Hepatocyte (in vitro differentiated cells): ENCODE measurements around the gene CCDC60. TPM values are rescaled to one million over a fixed set of nuclear protein-coding genes. Genes with fewer than 3 reads are reported as not detected.

Experiments used
- DNase-seq: peaks from one replicate; pipeline ENCODE4 v3.0.0-alpha.2; 2016; ENCODE audit warnings: low spot score
- H2AFZ ChIP-seq: fragments of 200-600 bp; sonication (generic); 2 replicates; pipeline ENCODE4 v1.6.0; 2016; ENCODE audit warnings: antibody characterized with exemption, mild to moderate bottlenecking
- H3K27ac ChIP-seq: fragments of 200-600 bp; sonication (generic); 2 replicates; pipeline ENCODE4 v1.5.1; 2016; ENCODE audit warnings: mild to moderate bottlenecking
- H3K27me3 ChIP-seq: fragments of 200-600 bp; sonication (generic); 2 replicates; pipeline ENCODE4 v1.6.1; 2016
- H3K36me3 ChIP-seq: fragments of 200-600 bp; sonication (generic); replicated peaks from 2 replicates; pipeline ENCODE4 v1.5.1; 2016; ENCODE audit warnings: low read depth; ENCODE audit not compliant: insufficient read depth
- H3K4me1 ChIP-seq: fragments of 200-600 bp; sonication (generic); 2 replicates; pipeline ENCODE4 v1.5.1; 2016; ENCODE audit warnings: mild to moderate bottlenecking, moderate library complexity; ENCODE audit not compliant: insufficient read depth
- H3K4me2 ChIP-seq: fragments of 200-600 bp; sonication (generic); 2 replicates; pipeline ENCODE4 v1.6.0; 2016
- H3K4me3 ChIP-seq: fragments of 200-600 bp; sonication (generic); 2 replicates; pipeline ENCODE4 v1.5.1; 2016; ENCODE audit warnings: mild to moderate bottlenecking
- H3K79me2 ChIP-seq: fragments of 200-600 bp; sonication (generic); 2 replicates; pipeline ENCODE4 v1.6.0; 2017; ENCODE audit warnings: mild to moderate bottlenecking
- H3K9me2 ChIP-seq: fragments of 200-600 bp; sonication (generic); replicated peaks from 2 replicates; pipeline ENCODE4 v1.6.0; 2017; ENCODE audit warnings: mild to moderate bottlenecking; ENCODE audit not compliant: insufficient read depth
- H3K9me3 ChIP-seq: fragments of 200-600 bp; sonication (generic); 2 replicates; pipeline ENCODE4 v1.5.1; 2016; ENCODE audit warnings: low read depth, mild to moderate bottlenecking
- H4K20me1 ChIP-seq: fragments of 200-600 bp; sonication (generic); 2 replicates; pipeline ENCODE4 v1.6.0; 2016; ENCODE audit warnings: mild to moderate bottlenecking; ENCODE audit not compliant: insufficient read depth, poor library complexity, severe bottlenecking
- CTCF ChIP-seq: fragments of 200-600 bp; sonication (generic); IDR thresholded peaks from 2 replicates; pipeline ENCODE4 v1.5.1; 2016; ENCODE audit warnings: antibody characterized with exemption, mild to moderate bottlenecking; ENCODE audit not compliant: poor library complexity
- EZH2 ChIP-seq: fragments of 200-600 bp; sonication (generic); IDR thresholded peaks from 2 replicates; pipeline ENCODE4 v1.6.1; 2016; ENCODE audit warnings: antibody characterized with exemption, mild to moderate bottlenecking, borderline replicate concordance
- EZH2phosphoT487 ChIP-seq: fragments of 200-600 bp; sonication (generic); IDR thresholded peaks from one replicate; pipeline ENCODE4 v1.6.1; 2018; ENCODE audit warnings: antibody characterized with exemption, mild to moderate bottlenecking, low read depth, moderate library complexity; ENCODE audit not compliant: unreplicated experiment, severe bottlenecking
- WGBS: methylation state at CpG from one replicate; pipeline ENCODE4 v1.1.6; 2016; ENCODE audit warnings: low lambda C conversion rate; ENCODE audit errors: missing lambda C conversion rate; 5-methylcytosine and 5-hydroxymethylcytosine counted together
- polyA plus RNA-seq: library from polyadenylated mRNA; unstranded; fragments of >200 nt; fragmentation: Nextera tagmentation; extraction: Ambion mirVana; gene quantifications from 2 replicates; pipeline ENCODE4 v1.2.1, GENCODE V29; 2016
- total RNA-seq: library from RNA; depleted of rRNA; stranded (reverse); fragments of >200 nt; gene quantifications from 2 replicates; pipeline ENCODE4 v1.2.3, GENCODE V29; 2014

Gene CCDC60
- total and polyA plus RNA-seq, 2 experiments from 2014 or later, result 0.47 TPM; not detected in 1

- no peaks in the 10 kb centered on the region for H3K9me2 ChIP-seq
- H3K79me2 ChIP-seq, result no peaks in the 10 kb centered on the region
- H2AFZ ChIP-seq, result no peak overlapping the region
- TF ChIP-seq CTCF (no peak), EZH2 (no peak), EZH2phosphoT487 (no peak)
- no peaks in the 10 kb centered on the region for H3K4me1 ChIP-seq
- H3K36me3 ChIP-seq, result no peaks in the 10 kb centered on the region
- H3K4me3 ChIP-seq, result no peak overlapping the region
- H4K20me1 ChIP-seq, result no peaks in the 10 kb centered on the region
- H3K27ac ChIP-seq, result no peak overlapping the region
- 59% methylated on average over 5 of the region's 5 CpGs for WGBS
- no peak for DNase-seq
- H3K9me3 ChIP-seq, result no peaks in the 10 kb centered on the region
- H3K4me2 ChIP-seq, result no peak overlapping the region
- no peaks in the 10 kb centered on the region for H3K27me3 ChIP-seq
These were observed 41.3 kb downstream of the CCDC60 start for GRCh38 chr12:119375883-119376190.

GRCh38 chr12:119378903-119379302 is 44.4 kb downstream of the CCDC60 start:
- Histone ChIP-seq H3K9me3 (no peaks in the 10 kb centered on the region), H4K20me1 (no peaks in the 10 kb centered on the region), H3K4me1 (no peaks in the 10 kb centered on the region), H3K27me3 (no peaks in the 10 kb centered on the region), H3K36me3 (no peaks in the 10 kb centered on the region), H3K4me3 (no peak overlapping the region), H2AFZ (no peak overlapping the region), H3K79me2 (no peaks in the 10 kb centered on the region), H3K27ac (no peak overlapping the region), H3K9me2 (no peaks in the 10 kb centered on the region), H3K4me2 (no peak overlapping the region)
- 85% methylated on average over 4 of the region's 4 CpGs for WGBS
- no peak for TF ChIP-seq EZH2
- no peak for TF ChIP-seq EZH2phosphoT487
- TF ChIP-seq CTCF, result no peak
- no peak for DNase-seq

- no peak overlapping the region for H2AFZ ChIP-seq
- no peaks in the 10 kb centered on the region for H3K9me3 ChIP-seq
- WGBS, result 48% methylated on average over 5 of the region's 5 CpGs
- H4K20me1 ChIP-seq, result no peaks in the 10 kb centered on the region
- H3K27ac ChIP-seq, result no peak overlapping the region
- H3K4me1 ChIP-seq, result no peaks in the 10 kb centered on the region
- H3K36me3 ChIP-seq, result no peaks in the 10 kb centered on the region
- TF ChIP-seq EZH2phosphoT487 (no peak), CTCF (no peak), EZH2 (no peak)
- no peaks in the 10 kb centered on the region for H3K9me2 ChIP-seq
- H3K27me3 ChIP-seq, result no peaks in the 10 kb centered on the region
- no peak for DNase-seq
- no peak overlapping the region for H3K4me3 ChIP-seq
- H3K79me2 ChIP-seq, result no peaks in the 10 kb centered on the region
- H3K4me2 ChIP-seq, result no peak overlapping the region
These were observed 47.1 kb downstream of the CCDC60 start for GRCh38 chr12:119381471-119382235.
